Adrenal gland (tissue), 12 donors: ENCODE measurements around the gene MACF1. TPM values are rescaled to one million over a fixed set of nuclear protein-coding genes. Genes with fewer than 3 reads are reported as not detected.
"Not testable (repeated sequence)": the region's sequence is repeated elsewhere in the genome, so short reads cannot be mapped to it uniquely, and the experiment has no call there.

Source experiments
- DNase-seq, 7 donors: peaks; one replicate each; pipeline ENCODE4 v3.0.0-alpha.2; 2019 to 2020
- H3K27ac ChIP-seq, 5 donors: fragments of 200-600 bp; sonication (generic) in 4 of 5; 1 replicate in 3 of 5; 2 replicates in 2 of 5; pipeline versions ENCODE4 v1.5.1 to v1.8.0; 2016 to 2020; ENCODE audit warnings: mild to moderate bottlenecking in 1 of 5
- H3K27me3 ChIP-seq: fragments of 200-600 bp; 2 replicates; pipeline ENCODE4 v1.8.0; 2021
- H3K36me3 ChIP-seq, 2 donors: fragments of 200-600 bp; replicated peaks in 1 of 2; 1 replicate in 1 of 2; 2 replicates in 1 of 2; pipeline versions ENCODE4 v1.5.1 to v1.8.0; 2018 to 2022
- H3K4me1 ChIP-seq, 2 donors: fragments of 200-600 bp; replicated peaks in 1 of 2; 1 replicate in 1 of 2; 2 replicates in 1 of 2; pipeline versions ENCODE4 v1.5.1 to v1.8.0; 2018 to 2021
- H3K4me3 ChIP-seq, 4 donors: fragments of 200-600 bp; sonication (generic) in 3 of 4; one replicate each; pipeline ENCODE4 v1.5.1; 2016 to 2018
- H3K9me3 ChIP-seq, 3 donors: fragments of 200-600 bp; sonication (generic) in 1 of 3; replicated peaks in 1 of 3; 1 replicate in 2 of 3; 2 replicates in 1 of 3; pipeline versions ENCODE4 v1.5.1 to v1.8.0; 2016 to 2021
- POLR2A ChIP-seq, 2 donors: fragments of 450-650 bp; IDR thresholded peaks; one replicate each; pipeline ENCODE4 v1.6.1; 2017; ENCODE audit warnings: antibody characterized with exemption in 2 of 2, mild to moderate bottlenecking in 2 of 2, moderate library complexity in 1 of 2
- WGBS, 4 donors: extraction: QIAGEN DNeasy Blood & Tissue Kit in 2 of 4; methylation state at CpG; one replicate each; pipeline versions ENCODE4 v1.1.5 to v1.1.7; 2013 to 2017; 5-methylcytosine and 5-hydroxymethylcytosine counted together
- intact Hi-C, 2 donors: fragments of 100-400 bp; cut with DNase I; formaldehyde crosslinking; loops; one replicate each; pipeline versions ENCODE4 v1.14.1 to v1.15.0; 2022 to 2023
- polyA plus RNA-seq, 3 donors: library from polyadenylated mRNA; stranded (reverse); fragments of 200-250 nt in 2 of 3; fragments of 350-450 nt in 1 of 3; fragmentation: Illumina TruSeq in 1 of 3; extraction: RNeasy Lipid Tissue Mini Kit (QIAGEN cat#74804) in 1 of 3; gene quantifications; one replicate each; pipeline ENCODE4 v1.2.3, GENCODE V29; 2013 to 2014
- total RNA-seq, 9 donors: library from RNA; depleted of rRNA in 4 of 9; stranded (reverse); fragments of >200 nt in 4 of 9; fragments of 120-200 nt in 1 of 9; fragmentation: NEBNext Ultra II Directional in 1 of 9; extraction: Animal tissue kit (Norgen Biotek cat#: 25700) in 1 of 9; gene quantifications; one replicate each; pipeline versions ENCODE4 v1.1.0 to v1.2.4, GENCODE V29; 2013 to 2023
- TF ChIP-seq, protein P1 (sequence below), 6 experiments: fragments of 450-650 bp in 4 of 6; fragments of 200-600 bp in 2 of 6; sonication (generic) in 1 of 6; IDR thresholded peaks; 1 replicate in 5 of 6; 2 replicates in 1 of 6; pipeline versions ENCODE4 v1.5.1 to v1.8.0; 2016 to 2021; ENCODE audit warnings: antibody characterized with exemption in 6 of 6, mild to moderate bottlenecking in 2 of 6, moderate library complexity in 1 of 6
- donor health status: healthy with polysubstance abuse.
- donor health status: Bipolar disorder and iron deficiency.
- donor health status: DM: yes; HTN: yes; CAD: no.
- donor health status: DM: no; HTN: no; CAD: no.
- donor health status: DM: no; HTN: no; CAD: no.
- donor health status: DM: yes; HTN: yes; CAD: no.

The MACF1 gene
- total and polyA plus RNA-seq, 12 donors = 85.1 to 334 (median 219) TPM

- WGBS, 4 donors = 82 to 96% (median 92%) methylated on average over 1 of the region's 1 CpG
These were observed 45.1 kb upstream of the MACF1 start for GRCh38 chr1:39159224-39160036.

DNA sequence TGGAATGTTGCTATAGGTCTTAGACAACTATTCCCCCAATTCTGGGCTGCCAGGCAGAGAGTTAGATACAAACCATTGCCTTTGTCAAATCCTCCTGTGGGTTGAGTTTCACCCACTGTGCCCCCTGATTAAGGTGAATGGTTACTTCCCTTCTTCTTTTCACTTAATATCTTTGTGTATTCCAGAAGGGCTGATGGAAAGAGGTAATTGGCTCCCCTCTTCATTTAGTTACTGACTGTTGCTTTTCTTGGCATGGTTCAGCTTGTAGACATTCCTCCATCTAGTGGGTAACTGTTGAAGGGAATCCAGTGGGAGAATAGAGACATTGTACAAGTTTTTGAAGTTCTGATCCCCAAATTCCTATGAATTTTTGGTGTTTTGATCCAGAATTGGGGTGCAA is 43.8 kb upstream of the MACF1 start:
- Histone ChIP-seq H3K9me3 (no peaks in the 10 kb centered on the region), H3K27ac (no peak overlapping the region), H3K27me3 (no peaks in the 10 kb centered on the region), H3K4me3 (no peak overlapping the region), H3K4me1 (peaks cover 18 to 41% of the 10 kb centered on the region in 2 donors), H3K36me3 (no peaks in the 10 kb centered on the region)
- no peak for DNase-seq
- TF ChIP-seq, protein P1, sequence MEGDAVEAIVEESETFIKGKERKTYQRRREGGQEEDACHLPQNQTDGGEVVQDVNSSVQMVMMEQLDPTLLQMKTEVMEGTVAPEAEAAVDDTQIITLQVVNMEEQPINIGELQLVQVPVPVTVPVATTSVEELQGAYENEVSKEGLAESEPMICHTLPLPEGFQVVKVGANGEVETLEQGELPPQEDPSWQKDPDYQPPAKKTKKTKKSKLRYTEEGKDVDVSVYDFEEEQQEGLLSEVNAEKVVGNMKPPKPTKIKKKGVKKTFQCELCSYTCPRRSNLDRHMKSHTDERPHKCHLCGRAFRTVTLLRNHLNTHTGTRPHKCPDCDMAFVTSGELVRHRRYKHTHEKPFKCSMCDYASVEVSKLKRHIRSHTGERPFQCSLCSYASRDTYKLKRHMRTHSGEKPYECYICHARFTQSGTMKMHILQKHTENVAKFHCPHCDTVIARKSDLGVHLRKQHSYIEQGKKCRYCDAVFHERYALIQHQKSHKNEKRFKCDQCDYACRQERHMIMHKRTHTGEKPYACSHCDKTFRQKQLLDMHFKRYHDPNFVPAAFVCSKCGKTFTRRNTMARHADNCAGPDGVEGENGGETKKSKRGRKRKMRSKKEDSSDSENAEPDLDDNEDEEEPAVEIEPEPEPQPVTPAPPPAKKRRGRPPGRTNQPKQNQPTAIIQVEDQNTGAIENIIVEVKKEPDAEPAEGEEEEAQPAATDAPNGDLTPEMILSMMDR (IDR thresholded peaks at IDR 0.05) = no peak
- no peak for TF ChIP-seq POLR2A (IDR thresholded peaks at IDR 0.05)
- intact Hi-C loops = no loop called here

More at GRCh38 chr1:39159224-39160036, 45.1 kb upstream of the MACF1 start:
- no peak for DNase-seq
- Histone ChIP-seq H3K4me3 (no peak overlapping the region), H3K36me3 (no peaks in the 10 kb centered on the region), H3K9me3 (no peaks in the 10 kb centered on the region), H3K27ac (no peak overlapping the region), H3K4me1 (peaks cover 25 to 42% of the 10 kb centered on the region in 2 donors), H3K27me3 (no peaks in the 10 kb centered on the region)
- intact Hi-C loops = no loop called here
- TF ChIP-seq POLR2A (IDR thresholded peaks at IDR 0.05) = no peak
- TF ChIP-seq, protein P1 (IDR thresholded peaks at IDR 0.05) = no peak

GRCh38 chr1:39161811-39162210 is 42.7 kb upstream of the MACF1 start:
- H3K36me3 ChIP-seq, H3K9me3 ChIP-seq, intact Hi-C loops, H3K27me3 ChIP-seq, H3K4me3 ChIP-seq, DNase-seq, H3K27ac ChIP-seq: not testable (repeated sequence)
- WGBS, 4 donors = 96 to 99% (median 97%) methylated on average over 8 of the region's 8 CpGs
- H3K4me1 ChIP-seq = peaks cover 18 to 39% of the 10 kb centered on the region in 2 donors

DNA sequence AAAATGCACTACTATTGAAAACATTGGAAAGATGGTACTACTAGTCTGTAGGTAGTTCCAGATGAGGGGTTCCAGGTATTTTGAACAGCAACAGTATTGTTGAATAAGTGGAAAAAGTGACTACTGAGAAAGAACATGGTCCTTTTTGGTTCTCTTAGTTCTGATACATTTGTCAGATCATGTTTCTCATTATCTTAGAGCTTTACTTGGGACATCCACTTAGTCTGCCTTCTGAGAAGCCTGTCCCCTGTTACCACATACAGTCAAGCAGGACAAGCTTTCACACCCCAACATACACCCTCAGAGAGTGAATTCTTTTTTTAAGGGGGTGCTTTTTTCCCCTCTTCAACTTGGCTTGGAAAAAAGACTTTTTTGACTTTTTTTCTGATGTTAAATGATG is 41.0 kb upstream of the MACF1 start:
- no peaks in the 10 kb centered on the region for H3K27me3 ChIP-seq
- no peaks in the 10 kb centered on the region for H3K9me3 ChIP-seq
- TF ChIP-seq, protein P1 (IDR thresholded peaks at IDR 0.05) = no peak
- no peak for TF ChIP-seq POLR2A (IDR thresholded peaks at IDR 0.05)
- no peaks in the 10 kb centered on the region for H3K36me3 ChIP-seq
- intact Hi-C loops = no loop called here
- no peak overlapping the region for H3K27ac ChIP-seq
- H3K4me1 ChIP-seq = peaks cover 9 to 36% of the 10 kb centered on the region in 2 donors
- no peak for DNase-seq
- no peak overlapping the region for H3K4me3 ChIP-seq

- Histone ChIP-seq H3K27me3 (no peaks in the 10 kb centered on the region), H3K36me3 (no peaks in the 10 kb centered on the region), H3K4me1 (peaks cover under 1 to 33% of the 10 kb centered on the region in 2 donors), H3K4me3 (no peak overlapping the region), H3K27ac (no peak overlapping the region), H3K9me3 (no peaks in the 10 kb centered on the region)
- TF ChIP-seq, protein P1 (IDR thresholded peaks at IDR 0.05) = no peak
- TF ChIP-seq POLR2A (IDR thresholded peaks at IDR 0.05) = no peak
- intact Hi-C loops = no loop called here
- DNase-seq = no peak
These were observed 40.2 kb upstream of the MACF1 start for GRCh38 chr1:39164256-39164655.
